IPS-NIHi7 (cell line): ENCODE measurements around the gene RAPGEF3.

Experiments
- DNase-seq: peaks from one replicate; pipeline ENCODE4 v3.0.0; 2012; ENCODE audit warnings: mixed read lengths; ENCODE audit errors: extremely low spot score

RAPGEF3 gene

DNA sequence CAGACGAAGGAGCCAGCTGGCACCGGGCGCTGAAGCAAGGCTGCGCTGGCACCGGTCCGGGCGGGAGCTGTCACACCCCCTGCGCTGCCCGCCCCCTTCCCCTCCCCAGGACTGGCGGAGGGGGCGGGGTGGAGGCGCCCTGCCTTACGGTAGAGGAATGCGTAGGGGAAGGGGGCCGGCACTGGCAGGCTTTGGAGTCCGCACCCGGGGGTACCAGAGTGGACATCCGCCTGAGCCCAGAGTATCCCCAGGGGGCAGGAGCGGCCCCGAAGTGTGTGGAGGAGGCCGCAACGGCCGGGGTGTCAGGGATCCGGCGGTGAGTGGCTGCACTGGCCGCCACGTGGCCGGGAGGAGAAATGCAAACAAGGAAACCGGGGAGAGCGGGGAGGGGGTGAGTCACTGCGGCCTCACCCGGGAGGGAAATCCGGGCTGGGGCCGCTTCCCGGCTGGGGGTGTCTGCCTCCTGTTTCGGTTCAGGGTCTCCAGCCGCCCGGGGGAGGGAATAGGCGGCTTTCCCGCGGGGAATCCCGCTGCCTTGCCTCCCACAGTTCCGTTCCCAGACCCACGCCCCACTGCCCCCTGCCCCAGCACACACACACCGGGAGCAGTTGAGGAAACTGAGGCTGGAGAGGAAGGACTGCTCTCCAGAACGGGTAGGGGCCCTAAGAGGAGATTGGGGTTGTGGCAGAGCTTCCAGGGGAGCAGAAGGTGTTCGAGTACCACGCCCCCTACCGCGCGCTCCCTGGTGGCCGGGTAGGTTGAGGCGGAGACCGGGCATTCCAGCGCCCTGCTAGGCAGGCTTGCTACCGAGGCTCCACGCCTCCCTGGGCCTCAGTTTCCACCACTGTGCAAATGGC lies at the start of gene RAPGEF3:
Gene RAPGEF3 (minus strand): TSS at position 47 of the 857 bp plus-strand sequence. CDS start 324 bp downstream, outside the sequence.
- DNase-seq, result peak; percentile 92

GRCh38 chr12:47808050-47808449 lies 49.4 kb upstream of the RAPGEF3 start:
- DNase-seq, result no peak

DNA sequence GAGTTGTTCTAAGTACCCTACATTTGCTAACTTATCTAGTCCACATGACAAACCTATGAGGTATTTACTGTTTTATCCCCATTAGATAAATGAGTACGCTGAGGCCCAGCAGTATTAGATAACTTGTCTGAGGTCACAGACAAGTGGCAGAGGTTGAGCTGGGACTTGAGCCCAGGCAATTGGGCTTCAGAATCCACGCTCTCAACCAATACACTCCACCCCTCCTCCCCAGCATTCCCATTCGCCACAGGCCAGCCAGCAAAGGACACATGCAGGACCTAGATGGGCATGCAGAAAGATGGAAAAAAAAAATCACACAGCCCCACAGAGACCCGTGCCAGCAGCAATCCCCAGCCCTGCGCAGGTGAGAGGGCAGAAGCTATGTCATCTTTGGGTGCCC lies 48.7 kb upstream of the RAPGEF3 start:
- no peak for DNase-seq

- no peak for DNase-seq
These were observed 46.7 kb upstream of the RAPGEF3 start for GRCh38 chr12:47805417-47805816.

DNA sequence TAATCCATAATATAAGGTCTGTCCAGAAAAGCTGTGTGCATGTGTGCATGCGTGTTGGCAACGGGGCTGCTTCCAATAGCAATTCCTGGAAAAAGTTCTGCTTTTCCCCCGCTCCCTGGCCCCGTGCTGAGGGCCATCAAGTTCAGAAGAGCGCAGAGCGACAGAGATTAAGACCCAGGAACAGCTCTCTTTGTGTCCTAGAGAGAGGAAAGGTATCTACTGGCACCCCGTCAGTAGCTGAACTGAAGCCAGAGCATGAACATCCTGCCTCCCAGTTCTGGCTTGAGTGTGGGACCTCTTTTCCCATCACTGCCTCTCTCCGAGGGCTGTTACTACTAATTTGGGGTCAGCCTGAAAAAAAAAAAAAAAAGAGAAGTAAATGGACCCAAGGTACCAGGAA lies 45.5 kb upstream of the RAPGEF3 start:
- DNase-seq, result no peak

GRCh38 chr12:47803191-47803875 lies 44.7 kb upstream of the RAPGEF3 start:
- DNase-seq, result no peak

DNA sequence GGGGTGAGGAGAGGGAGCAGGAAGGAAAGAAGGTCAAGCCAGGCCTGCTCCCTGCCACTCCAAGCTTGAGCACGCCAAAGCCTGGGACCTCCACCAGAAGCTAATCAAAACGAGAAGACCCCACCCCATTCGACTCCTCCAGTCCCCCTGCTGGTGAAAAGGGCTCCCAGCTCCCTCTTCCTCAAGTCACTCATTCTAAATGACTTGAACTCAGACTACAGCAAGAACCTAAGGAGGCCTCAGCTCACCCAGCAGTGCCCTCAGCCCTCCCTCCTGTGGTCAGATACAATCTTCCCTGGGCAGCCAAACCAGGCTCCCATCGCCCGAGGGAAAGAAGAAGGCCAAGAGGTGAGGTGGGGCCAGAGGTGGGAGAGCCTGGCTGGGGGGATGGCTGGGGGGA lies 43.6 kb upstream of the RAPGEF3 start:
- DNase-seq, result no peak

DNA sequence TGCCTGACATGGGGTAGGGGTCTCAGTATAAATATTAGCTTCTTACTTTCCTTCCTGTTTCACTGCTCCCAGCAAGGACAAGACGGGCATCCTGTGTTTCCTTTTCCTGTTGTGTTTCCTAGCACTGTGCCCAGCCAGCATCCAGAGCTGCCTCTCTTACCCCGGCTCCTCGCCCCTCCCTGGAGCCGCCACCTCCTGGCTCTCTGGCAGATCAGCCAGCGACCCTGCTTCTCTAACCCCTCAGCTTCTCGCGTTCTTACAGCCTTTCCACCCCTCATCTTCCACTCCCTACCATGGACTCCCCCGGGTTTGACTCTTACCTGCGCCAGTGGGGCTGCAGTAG lies 43.2 kb upstream of the RAPGEF3 start:
- no peak for DNase-seq

DNA sequence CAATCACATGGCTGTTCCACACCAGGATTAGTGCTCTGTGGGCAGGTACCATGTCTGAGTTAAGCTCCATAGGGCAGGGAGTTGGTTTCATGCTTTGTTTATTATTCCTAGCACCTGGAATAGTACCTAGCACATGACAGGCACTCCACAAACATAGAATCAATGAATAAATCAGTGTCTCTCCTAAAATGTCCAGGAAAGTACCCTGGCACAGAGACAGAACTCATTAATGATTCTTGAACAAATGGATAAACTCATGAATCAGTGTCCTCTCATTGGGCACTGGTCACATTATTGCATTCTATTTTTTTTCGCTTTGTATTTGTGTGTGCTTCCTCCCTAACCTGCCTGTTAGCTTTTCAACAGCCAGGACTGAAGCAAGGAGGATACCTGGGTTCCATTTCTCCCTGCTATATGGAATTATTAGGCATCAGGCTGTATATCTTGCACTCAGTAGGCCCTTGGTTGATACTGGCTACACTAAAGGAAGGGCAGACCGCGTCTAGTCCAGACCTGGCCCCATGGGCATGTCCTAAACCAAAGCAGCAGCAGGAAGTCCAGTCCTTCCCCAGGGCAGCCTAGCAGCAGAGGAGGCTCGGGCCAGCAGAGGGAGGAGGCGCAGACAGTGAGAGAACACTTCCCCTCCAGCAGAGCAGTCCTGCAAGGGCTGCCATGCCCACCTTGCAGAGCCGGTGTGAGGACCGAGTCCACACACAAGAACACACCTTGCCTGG lies 42.7 kb upstream of the RAPGEF3 start:
- no peak for DNase-seq

DNA sequence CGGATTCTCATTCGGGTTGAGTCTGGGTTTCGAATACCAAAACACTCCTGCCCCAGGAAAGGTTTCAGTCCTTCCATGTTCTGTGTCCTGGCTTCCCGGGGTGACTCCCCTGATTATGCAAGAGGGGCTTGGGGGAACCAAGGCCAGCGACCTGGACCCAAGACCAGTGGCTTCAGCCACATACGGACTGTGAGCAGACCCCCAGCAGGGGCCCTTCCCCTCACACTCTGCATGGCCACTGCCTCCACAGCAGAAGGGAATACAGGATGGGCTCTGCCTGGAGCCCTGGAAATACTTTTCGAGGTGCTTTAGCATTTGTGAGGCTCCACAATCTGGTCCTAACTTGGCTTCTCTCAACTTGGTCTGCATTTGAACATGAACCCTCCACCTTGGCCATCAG lies 41.9 kb upstream of the RAPGEF3 start:
- DNase-seq, result no peak

- DNase-seq, result no peak
These were observed 40.8 kb upstream of the RAPGEF3 start for GRCh38 chr12:47799357-47799955.

- DNase-seq, result no peak
These were observed 39.8 kb upstream of the RAPGEF3 start for GRCh38 chr12:47798382-47798948.

DNA sequence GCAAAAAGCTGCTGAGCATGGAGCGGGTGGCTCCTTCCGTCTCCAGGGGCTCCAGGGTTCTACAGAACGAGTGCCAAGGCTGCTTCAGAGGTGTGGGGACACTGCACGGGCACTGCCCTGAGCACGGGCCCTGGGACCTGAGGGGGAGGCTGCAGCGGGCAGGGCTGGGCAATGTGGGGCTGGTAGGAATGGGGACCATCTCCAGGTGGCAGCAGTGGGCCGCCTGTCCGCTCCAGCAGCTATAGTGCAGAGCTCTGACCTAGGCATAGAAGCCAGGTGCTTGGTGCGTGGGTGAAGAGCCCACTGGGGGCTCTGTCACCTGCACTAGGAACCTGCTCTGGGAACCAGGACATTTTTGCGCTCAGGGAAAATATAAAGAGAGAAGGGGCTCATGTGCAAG lies 38.8 kb upstream of the RAPGEF3 start:
- peak; percentile 76 for DNase-seq

GRCh38 chr12:47795814-47796411 lies 37.2 kb upstream of the RAPGEF3 start:
- no peak for DNase-seq

DNA sequence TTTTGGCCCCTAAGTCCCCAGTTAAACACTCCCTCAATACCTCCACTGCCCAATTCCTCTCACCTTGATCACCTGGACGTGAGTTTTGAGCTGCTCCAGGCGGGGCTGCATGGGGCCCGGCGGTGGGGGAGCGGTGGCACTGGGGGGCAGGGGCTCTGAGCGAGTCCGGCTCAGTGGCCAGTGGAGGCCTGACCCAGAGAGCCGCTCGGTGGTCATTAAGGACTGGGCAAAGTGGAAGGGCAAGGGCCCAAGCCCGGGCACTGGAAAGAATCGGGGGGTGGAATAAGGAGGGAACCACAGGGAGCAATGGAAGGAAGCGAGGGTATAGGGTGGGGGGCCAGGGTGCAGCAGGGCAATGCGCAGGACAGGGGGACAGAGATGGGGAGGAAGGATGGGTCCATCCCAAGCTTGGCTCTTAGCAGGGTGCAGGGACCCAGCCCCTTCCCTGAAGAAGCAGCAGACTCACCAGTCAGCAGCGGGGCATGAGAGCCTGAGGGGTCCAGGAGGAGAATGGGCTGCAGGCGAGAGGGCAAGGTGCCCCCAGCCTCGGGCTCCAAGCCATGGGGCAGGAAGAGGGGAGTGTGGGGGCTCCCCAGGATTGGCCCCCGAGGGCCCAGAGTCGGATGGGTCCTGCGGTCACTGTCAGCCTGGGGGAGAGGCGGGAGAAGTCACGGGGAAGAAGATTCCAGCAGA lies 36.6 kb upstream of the RAPGEF3 start:
- DNase-seq, result no peak

- no peak for DNase-seq
These were observed 36.0 kb upstream of the RAPGEF3 start for GRCh38 chr12:47794679-47795078.

DNA sequence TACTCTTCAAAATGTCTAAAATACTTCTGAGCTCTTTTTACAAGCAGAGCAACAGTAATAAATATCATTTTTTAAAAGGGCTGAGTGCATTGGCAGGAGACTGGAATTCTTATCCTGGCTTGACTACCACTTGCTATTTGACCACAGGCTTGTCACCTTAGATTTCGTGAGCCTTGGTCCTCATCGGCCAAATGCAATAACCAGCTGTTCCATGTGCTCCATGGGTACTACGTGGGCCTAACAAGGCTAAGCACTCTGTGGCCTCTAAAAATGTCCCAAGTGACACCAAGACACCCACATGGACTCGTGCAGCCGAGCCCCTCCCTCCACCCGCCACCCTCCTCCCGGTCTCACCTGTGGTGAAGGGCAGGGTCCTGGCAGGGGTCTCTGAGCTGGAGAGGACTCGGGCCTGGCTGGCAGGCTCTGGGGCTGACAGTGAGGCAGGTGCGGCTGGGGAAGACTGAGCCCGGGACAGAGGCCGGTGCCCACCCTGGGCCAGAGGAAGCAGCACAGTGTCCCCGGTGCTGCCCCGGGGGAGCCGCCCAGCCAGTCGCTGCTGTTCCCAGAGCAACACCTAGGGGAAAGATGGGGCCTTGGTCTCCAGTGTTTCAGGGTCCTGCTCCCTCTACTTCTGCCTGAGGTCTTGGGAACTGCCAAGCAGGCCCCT lies 34.5 kb upstream of the RAPGEF3 start:
- no peak for DNase-seq

- DNase-seq, result no peak
These were observed 33.2 kb upstream of the RAPGEF3 start for GRCh38 chr12:47791874-47792273.

DNA sequence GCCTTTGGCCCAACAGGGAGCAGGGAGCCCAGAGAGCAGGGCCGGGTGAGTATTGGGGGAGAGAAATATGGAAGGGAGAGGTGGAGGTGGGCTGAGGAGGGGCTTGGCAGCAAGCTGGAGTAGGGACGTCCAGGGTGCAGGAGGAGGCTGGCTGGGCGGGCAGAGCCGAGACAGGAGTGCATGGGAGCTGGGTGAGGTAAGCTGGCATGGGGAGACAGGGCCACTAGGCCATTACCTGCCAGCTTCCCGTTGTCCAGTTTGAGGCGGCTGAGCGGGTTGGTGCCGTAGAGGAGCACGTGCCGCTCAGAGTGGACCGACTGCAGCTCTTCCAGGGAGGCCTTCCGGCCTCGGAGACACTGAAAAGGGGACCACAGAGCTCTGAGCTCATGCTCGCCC lies 32.7 kb upstream of the RAPGEF3 start:
- no peak for DNase-seq

DNA sequence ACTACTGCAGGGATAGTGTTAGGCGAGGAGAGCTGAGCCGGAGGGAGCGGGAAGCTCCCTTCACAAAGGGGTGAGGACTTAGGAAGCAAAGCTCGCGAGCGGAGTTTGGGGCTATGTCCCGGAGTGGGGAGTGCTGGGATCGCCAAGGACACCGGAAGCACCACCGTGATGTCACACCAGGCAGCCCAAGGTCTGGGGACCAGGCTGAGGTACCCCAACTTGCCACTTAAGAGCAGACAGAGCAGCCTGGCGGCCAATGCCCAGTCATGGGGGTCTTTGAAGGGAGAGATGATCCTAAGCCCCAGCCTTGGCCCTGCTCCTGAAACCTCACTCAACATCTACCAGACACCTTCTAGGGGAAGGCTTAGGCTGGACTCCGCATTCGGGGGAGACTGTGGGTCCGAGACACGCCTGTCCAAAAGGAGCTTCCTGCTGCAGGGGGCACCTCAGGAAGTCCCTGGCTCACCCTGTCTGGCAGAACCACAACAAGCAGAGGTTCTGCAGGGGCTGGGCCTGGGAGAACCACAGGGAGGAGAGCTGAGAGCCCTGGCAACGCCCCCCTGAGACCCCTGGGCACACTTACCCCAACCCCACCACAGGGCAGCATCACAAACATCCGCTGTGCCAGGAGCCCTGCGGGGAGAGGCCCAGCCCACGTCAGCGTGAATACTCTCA lies 32.1 kb upstream of the RAPGEF3 start:
- DNase-seq, result no peak
